Dermis blood vessel endothelial cell (primary cell): ENCODE results near the gene GABRE. TPM values are rescaled to one million over a fixed set of nuclear protein-coding genes. Genes with fewer than 3 reads are reported as not detected.
"Not testable (repeated sequence)": the region's sequence is repeated elsewhere in the genome, so short reads cannot be mapped to it uniquely, and the experiment has no call there.

Experiments used
- DNase-seq: peaks from one replicate; pipeline ENCODE4 v3.0.0; 2010
- total RNA-seq: library from RNA; depleted of rRNA; stranded (reverse); fragments of >200 nt; gene quantifications from 2 replicates; pipeline ENCODE4 v1.2.3, GENCODE V29; 2014

The GABRE gene
- total RNA-seq, 1 donor from 2014 or later = 28.1 TPM

DNA sequence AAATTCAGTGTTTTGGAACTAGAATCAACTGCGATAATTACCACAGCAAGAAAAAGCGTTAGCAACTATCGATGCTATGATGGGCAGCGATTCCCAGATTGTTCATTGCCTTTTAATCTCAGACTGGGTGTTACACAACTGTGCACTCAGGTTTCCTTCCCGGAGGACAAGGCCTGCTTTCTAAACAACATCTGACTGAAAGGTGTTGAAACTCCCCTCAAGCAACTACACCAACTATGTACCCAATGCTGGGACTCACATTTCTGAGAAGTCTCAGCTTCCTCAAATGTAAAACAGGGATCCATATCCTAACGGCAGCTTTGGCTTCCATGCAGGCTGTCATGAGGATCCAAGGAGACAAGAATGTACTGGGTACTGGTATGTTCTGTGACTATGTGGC, 8.2 kb downstream of the GABRE start:
- no peak for DNase-seq

DNA sequence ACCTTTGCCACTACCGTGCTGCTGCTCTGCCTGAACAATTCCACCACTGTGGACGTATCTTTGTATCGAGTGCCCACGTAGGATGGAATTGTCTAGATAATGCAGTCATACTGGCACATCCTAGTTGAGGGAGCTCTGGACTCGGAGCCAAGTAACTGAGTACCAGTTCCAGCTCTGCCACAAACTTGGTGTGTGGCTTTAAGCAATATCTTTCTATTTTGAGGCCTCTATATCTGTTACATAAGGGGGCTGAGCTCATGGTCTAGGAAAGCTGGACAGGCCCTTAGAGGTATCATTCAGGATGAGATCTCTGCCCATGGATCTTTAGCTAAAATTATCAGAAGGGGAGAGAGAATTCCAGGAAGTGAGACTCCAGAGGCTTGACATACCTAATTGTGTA, 12.4 kb downstream of the GABRE start:
- DNase-seq = no peak

GRCh38 chrX:151958101-151958500, 16.4 kb downstream of the GABRE start:
- DNase-seq = no peak

- no peak for DNase-seq
These were observed 19.7 kb downstream of the GABRE start for GRCh38 chrX:151954730-151955129.

DNA sequence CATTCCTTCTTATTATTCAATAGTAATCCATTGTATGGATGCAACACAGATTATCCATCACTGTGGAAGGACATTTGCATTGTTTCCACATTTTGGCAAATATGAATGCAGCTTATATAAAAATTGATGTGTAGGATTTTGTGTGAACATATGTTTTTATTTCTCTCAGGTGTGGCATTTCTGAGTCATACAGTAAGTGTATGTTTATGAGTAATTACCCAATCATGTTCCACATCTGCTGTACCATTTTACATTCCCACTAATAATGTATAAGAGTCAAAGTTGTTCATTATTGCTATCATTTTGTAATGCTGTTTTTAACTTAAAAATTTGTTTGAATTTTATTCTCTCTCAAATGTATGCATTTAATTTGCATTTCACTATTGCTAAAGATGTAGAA, 36.3 kb downstream of the GABRE start:
- no peak for DNase-seq

GRCh38 chrX:151935358-151935757, 39.1 kb downstream of the GABRE start:
- DNase-seq = no peak

DNA sequence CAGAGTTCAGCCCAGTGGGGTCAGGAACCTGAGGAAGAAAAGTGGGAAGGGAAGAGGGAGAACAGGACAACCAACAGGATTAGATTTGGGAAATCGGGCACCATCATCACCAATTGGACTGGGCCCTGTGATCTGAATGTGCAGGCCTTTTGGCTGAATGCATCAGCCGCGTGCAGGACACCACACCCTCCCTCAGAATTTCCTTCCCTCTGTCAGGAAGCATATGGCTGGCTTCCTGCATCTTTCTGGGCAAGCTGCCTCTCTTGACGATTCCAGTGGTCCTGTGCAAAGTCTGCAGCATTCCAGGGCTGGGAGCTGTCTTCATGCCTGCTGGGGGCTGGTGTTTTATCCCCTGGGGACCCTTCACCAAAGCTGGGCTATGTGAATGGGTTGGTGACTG, 45.4 kb downstream of the GABRE start:
- DNase-seq = peak; percentile 28

DNA sequence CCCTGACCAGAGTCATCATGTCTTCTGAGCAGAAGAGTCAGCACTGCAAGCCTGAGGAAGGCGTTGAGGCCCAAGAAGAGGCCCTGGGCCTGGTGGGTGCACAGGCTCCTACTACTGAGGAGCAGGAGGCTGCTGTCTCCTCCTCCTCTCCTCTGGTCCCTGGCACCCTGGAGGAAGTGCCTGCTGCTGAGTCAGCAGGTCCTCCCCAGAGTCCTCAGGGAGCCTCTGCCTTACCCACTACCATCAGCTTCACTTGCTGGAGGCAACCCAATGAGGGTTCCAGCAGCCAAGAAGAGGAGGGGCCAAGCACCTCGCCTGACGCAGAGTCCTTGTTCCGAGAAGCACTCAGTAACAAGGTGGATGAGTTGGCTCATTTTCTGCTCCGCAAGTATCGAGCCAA, 50.8 kb downstream of the GABRE start:
- no peak for DNase-seq

DNA sequence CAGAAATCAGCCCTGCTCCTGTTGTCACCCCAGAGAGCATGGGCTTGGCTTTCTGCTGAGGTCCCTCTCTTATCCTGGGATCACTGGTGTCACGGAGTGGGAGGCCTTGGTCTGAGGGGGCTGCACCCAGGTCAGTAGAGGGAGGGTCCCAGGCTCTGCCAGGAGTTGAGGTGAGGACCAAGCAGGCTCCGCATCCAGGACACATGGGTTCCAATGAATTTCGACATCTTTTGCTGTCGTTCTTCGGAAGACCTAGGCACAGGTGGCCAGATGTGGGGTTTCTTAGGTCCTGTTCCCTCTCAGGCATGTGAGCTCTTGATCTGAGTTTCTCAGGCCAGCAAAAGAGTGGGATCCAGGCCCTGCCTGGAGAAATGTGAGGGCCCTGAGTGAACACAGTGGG, 51.8 kb downstream of the GABRE start:
- no peak for DNase-seq

- DNase-seq = no peak
These were observed 52.6 kb downstream of the GABRE start for GRCh38 chrX:151921866-151922265.

- DNase-seq = no peak
These were observed 53.2 kb downstream of the GABRE start for GRCh38 chrX:151921292-151921691.

- DNase-seq = no peak
These were observed 53.9 kb downstream of the GABRE start for GRCh38 chrX:151920530-151920929.

DNA sequence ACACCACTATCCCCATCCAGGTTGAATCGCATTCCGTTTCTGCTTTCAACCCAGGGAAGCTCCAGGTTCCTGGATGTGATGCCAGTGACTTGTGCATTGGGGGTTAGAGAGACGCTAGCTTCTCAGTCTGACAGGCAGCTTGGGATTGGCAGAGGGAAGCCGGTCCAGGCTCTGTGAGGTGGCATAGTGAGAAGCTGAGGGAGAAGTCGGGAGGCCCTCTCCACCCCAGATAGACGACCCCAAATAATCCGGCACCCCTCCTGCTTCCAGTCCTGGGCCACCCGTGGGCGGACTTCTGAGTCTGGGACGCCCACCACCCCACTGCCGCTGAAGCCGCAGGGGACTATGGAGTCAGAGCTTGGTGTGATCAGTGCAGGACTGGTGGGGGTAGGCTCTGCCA, 54.4 kb downstream of the GABRE start:
- no peak for DNase-seq

GRCh38 chrX:151919610-151920009, 54.9 kb downstream of the GABRE start:
- DNase-seq = no peak

GRCh38 chrX:151918736-151919135, 55.7 kb downstream of the GABRE start:
- not testable (repeated sequence) for DNase-seq

DNA sequence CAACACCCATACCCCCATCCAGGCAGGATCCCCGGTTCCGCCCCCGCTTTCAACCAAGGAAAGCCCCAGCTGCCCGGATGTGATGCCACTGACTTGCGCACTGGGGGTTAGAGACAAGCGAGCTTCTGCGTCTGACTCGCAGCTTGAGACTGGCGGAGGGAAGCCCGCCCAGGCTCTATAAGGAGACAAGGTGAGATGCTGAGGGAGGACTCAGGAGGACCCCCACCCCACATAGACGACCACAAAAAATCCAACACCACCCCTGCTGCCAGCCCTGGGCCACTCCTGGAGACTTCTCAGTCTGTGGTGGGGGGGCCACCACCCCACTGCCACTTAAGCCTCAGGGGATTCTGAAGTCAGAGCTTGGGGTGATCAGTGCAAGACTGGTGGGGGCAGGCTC, 61.7 kb downstream of the GABRE start, which contains the start of gene MAGEA4:
MAGEA4 (plus strand) TSS at position 110 of the 400 bp plus-strand sequence. CDS start 10,776 bp downstream, outside the sequence.
- DNase-seq = no peak

- no peak for DNase-seq
These were observed 62.3 kb downstream of the GABRE start for GRCh38 chrX:151912221-151912620.

GRCh38 chrX:151904989-151905388, 69.5 kb downstream of the GABRE start:
- no peak for DNase-seq

Other genes starting within 250 kb of the GABRE start
- not detected in 2 replicates for gene CNGA2, start 239.9 kb downstream of the GABRE start, total RNA-seq
- gene MAGEA4, start 61.8 kb downstream of the GABRE start, total RNA-seq = not detected in 2 replicates
- not detected in 2 replicates for gene MAGEA10, start 163.9 kb upstream of the GABRE start, total RNA-seq